ENCODE results near the gene DPF3.

DNA sequence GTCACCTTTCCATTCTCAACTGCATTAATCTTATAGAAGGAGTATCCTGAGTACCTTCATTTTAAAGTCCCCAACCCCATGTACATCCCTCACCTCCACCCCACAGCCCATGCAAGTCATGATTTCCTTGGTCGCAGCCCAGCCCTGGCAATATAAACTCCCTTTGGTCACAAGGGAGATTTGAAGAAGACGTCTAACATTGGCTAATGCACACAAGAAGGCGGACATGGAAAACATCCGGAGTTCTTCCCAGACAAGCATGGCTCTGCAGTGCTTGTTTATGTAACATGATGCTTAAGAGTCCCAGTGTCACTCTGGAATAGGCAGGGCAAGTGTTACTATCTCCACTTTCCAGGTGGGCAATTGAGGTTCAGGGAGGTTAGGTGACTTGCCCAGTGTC, 277.6 kb downstream of the DPF3 start:
- no peak for TF ChIP-seq GATA3 (IDR thresholded peaks at IDR 0.05; ENCODE audit: low read depth, low read length)
- TF ChIP-seq GATA2 (IDR thresholded peaks at IDR 0.05; ENCODE audit: low read depth, low read length), result no peak
